Measurements from ENCODE around the gene STOML1.
"Not testable (repeated sequence)": the region's sequence is repeated elsewhere in the genome, so short reads cannot be mapped to it uniquely, and the experiment has no call there.

The STOML1 gene

DNA sequence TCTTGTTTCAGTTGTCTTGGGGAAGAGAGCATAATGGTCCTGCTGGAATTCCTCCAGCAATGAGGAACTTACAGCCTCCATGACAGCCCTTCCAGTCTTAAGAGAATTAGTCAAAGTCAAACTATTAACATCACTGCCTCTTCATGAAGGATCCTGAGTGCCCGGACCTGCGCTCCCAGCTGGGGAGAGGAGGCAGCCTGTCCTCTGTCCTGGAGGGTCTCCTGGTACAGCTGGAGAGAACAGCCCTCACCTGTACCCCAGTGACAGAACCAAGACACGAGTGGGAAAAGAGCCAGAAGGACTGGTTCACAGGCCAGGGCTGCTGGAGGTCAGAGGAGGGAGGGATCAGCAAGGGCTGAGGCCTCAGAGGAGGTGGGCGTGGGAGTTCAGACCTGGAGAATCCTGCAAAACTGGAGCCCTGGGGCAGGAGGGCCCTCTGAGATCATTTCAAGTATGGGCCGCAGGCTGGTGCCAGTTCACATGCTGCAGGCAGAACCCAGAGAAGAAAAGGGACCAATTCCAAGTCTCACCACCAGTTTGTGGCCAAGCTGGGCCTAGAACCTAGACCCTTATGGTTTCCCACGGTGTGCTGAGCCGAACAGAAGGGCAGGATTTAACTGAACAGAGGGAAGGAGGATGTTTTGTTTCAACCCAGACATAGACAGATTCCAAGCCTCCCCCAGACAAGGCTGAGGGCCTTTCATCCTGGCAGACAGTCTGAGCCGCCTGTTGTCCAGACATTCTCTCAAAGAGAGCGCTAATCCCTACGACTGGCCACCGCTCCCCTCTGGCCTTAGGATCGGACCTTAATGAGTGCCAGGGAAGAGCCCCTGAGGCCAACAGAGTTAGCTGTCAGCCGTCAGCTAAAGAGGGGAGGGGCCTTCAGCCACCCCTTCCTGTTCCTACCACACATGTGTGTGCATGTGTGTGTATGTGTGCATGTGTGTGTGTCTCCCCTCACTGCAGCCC lies 47.6 kb downstream of the STOML1 start:
- no peak for DNase-seq

DNA sequence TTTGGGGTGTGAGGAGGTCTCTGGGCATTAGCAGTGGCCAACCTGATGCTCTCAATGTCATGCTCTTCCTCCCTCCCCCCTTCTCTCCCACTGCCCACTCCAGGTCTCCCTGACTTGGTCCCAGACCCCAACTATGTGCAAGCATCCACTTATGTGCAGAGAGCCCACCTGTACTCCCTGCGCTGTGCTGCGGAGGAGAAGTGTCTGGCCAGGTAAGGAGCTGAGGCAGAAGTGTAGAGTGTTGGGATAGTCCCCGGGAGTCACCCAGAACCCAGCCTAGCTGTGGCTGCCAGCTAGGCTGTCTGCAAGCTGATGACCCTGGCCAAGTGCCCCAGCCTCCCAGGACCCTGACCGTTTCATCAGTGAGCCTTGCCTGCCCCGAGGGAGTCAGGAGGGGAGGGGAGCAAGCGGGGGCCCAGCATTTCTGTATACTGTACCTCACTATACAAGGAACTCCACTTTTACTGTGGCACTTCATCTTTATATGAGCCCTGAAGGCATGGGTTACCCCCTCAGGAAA lies 49.3 kb downstream of the STOML1 start:
- no peak for DNase-seq

DNA sequence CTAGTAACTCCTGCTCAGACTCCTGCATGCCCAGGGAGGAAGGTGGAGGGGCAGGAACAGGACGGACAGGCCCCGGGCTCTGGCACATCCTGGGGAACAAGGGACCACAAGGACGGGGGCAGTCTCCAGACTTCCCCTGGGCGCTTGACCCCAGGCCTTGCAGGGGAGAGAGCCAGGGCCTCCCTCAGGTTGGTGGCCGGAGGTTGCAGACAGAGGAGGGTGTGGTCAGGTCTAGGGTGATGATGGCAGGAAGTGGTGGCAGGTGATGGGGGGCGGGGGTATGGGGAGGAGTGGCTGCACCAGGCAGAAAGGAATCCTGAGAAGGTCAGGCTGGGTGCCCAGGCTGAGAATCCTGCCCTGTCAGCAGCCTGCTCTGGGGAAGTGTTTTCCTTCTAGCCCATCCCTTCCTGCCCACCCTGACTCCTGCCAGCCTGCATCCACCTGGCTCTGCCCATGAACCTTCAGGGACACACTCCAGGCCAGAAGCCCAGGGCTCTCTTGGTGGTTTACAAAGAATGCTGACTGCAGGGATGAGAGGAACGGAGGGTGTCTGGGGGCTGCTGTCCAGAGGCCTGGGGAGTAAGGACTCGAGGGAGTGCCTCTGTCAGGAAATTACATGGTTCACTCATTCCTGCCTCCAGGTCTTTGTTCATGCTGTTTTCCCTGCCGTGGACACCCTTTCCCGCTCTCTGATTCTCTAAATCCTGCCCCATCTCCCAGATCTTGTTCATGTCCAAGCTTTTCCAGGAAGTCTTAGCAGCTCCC lies 50.0 kb downstream of the STOML1 start:
- DNase-seq: no peak

DNA sequence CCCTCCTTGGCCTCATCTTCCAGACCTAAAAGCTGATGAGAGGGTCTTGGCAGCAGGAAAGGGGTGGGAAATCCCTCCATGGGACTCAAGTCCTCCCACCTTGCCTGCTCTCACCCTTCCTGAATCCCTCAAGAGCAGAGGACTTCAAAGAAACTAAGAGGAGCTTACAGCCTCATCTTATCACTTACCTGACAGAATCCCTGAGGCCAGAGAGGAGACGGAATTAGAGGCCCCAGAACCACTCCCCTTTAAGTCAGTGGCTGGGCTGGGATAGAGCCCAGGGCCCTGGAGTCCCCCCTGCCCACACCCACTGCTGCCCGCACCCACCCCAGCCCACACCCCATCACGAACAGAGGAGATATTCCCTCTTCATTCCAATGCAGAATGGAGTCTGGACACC lies 50.6 kb downstream of the STOML1 start:
- DNase-seq: no peak

DNA sequence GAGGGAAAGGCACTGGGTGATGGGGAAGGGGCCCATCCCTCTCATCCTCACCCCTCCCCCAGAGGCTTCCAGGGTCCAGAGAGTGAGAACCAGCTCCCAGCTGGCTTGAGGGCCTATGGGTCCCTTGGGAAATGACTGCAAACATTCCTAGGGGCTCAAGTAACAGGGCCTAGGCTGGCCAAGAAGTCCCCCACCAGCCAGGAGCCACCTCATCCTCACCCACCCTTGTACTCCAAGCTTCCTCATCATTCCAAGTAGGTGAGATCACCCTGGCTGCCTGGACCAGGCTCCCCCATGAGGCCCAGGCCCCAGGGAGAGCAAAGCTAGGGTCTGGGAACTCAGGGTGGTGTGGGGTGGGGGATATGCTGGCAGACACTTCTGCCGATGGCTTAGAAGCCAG lies 51.1 kb downstream of the STOML1 start:
- DNase-seq: no peak

GRCh38 chr15:73940061-73940981 lies 51.8 kb downstream of the STOML1 start:
- no peak for DNase-seq

- DNase-seq: no peak
These were observed 53.0 kb downstream of the STOML1 start for GRCh38 chr15:73939138-73939537.

DNA sequence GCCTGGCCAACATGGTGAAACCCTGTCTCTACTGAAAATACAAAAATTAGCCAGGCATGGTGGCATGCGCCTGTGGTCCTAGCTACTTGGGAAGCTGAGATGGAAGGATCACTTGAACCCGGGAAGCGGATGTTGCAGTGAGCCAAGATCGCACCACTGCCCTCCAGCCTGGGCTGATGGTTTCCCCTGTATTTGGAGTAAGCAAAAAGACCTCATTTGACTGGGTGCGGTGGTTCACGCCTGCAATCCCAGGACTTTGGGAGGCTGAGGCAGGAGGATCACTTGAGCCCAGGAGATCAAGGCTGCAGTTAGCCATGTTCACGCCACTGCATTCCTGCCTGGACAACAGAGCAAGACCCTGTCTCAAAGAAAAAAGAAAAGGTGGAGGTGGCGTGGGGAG lies 53.6 kb downstream of the STOML1 start:
- DNase-seq: not testable (repeated sequence)

DNA sequence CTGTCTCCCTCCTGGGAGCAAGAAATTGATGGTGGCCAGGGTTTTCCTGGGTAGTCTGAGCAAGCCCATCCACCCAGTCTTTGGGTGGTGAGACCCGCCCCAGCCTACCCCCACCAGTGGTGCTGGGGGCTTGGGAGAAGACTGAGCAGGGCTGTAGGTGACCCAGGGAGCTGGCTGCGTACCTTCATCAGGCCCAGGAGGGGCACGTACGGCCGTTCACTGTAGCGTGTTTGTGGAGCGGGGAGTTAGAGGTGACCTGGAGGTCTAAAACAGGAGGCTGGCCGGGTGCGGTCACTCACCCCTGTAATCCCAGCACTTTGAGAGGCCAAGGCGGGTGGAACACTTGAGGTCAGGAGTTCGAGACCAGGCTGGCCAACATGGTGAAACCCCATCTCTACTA lies 54.4 kb downstream of the STOML1 start:
- DNase-seq: no peak

DNA sequence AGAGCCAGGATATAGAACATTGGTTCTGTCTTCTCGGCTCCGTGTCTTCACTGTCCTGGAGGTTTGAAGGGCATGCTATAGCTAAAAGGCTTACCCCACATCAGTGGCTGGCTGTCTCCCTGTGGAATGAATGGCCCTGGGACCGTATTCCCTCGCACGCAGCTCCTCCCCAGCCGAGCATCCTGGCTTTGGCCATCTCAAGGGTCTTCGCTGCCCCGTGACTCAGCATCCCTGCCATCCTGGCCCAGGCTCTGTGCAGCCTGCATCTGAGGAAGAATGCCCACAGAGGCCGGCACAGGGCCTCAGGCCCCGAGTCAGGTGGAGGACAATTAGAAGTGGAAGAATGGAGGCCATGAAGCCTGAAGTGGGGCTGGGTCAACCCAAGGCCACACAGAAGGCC lies 54.8 kb downstream of the STOML1 start:
- no peak for DNase-seq

GRCh38 chr15:73936588-73937290 lies 55.4 kb downstream of the STOML1 start:
- DNase-seq: no peak

DNA sequence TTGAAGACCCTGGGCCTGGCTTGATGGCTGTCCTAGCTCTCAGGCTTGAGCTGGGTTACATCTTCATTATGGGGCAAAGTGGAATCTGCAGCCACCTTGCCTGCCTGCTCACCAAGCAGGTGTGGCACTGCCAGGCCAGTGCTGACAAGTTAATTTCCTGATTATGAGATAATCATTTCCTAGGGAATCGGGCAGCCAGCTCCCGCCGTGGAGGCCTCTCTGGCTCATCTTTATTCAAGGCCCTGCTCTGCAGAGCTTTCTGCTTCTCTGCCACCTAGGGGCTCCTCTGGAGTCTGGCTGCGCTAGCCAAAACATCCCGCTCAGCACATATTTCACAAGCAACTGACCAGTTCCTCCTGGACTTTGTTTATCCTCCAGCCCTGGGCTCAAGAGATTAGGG lies 55.9 kb downstream of the STOML1 start:
- no peak for DNase-seq

- no peak for DNase-seq
These were observed 56.5 kb downstream of the STOML1 start for GRCh38 chr15:73935547-73935946.

GRCh38 chr15:73934281-73934680 lies 57.8 kb downstream of the STOML1 start:
- no peak for DNase-seq

- no peak for DNase-seq
These were observed 59.5 kb downstream of the STOML1 start for GRCh38 chr15:73932381-73933191.

DNA sequence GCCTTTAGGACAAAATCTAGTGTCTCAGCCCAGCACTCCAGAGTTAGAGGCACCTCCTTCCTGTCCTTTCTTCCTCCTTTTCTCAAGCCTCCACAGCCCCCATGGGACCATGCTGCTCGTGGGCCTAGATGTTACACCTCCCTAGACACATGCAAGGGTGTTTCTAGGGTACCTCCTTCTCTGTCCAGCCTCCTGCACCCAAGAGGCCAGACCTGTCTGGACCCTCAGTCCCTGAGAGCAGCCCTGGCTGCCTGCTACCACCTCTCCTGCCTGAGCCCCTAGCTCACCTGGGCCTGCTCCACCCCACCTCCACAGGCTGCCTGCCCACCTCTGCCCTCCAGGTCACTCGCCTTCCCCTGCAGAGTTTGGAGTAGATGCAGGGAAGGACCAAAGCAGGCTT lies 60.7 kb downstream of the STOML1 start:
- DNase-seq: no peak

- no peak for DNase-seq
These were observed 61.3 kb downstream of the STOML1 start for GRCh38 chr15:73930790-73931281.

- no peak for DNase-seq
These were observed 61.7 kb downstream of the STOML1 start for GRCh38 chr15:73930371-73930770.

DNA sequence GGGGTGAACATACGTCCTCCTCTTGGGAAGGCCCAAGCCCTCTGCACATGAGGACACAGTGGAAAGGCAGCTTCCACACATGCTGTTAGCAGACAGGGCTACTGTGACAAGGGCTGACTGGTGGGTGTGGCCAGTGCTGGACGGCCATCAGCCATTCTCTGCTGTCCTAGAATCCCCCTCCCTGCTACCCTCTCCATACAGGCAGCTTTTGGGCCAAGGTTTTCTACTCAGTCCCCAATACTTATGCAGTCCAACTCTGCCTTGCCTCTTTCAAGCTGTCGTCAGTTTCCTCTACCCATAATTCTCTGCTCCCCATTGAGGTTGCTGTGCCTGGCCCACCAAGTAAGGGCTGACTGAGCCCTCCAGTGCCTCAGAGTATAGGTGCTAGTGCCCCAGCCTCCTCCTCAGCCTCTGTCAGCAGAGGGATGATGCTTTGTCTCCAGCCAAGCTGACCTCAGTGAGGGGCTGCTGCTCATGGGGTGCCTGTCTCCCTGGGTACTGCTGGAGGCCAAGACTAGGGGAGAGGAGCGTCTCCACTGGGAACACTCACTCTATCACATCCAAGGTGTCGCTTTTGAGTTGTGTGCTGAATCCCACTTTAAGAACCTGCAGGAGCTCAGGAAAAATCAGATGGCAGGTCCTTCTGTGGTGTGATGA lies 63.0 kb downstream of the STOML1 start:
- DNase-seq: no peak

Data from activated effector memory CD4-positive, alpha-beta T cell treated with Interleukin-2 at 50 U/mL for 16 hours (primary cell).